HG03139 (cell line): ENCODE data around the gene ARHGEF33.

ENCODE experiments used
- ATAC-seq: cut with Tn5 transposase; IDR thresholded peaks from one replicate; pipeline ENCODE4 v1.9.1; 2021; ENCODE audit not compliant: unreplicated experiment

Gene ARHGEF33

GRCh38 chr2:39007875-39008504, 118.3 kb downstream of the ARHGEF33 start:
- ATAC-seq = no peak

- no peak for ATAC-seq
Observed at GRCh38 chr2:39008665-39009064, 119.0 kb downstream of the ARHGEF33 start.

- ATAC-seq = no peak
Observed at GRCh38 chr2:39013871-39014270, 124.2 kb downstream of the ARHGEF33 start.

- no peak for ATAC-seq
Observed at GRCh38 chr2:39015424-39015823, 125.7 kb downstream of the ARHGEF33 start.

- ATAC-seq = no peak
Observed at GRCh38 chr2:39017334-39017733, 127.7 kb downstream of the ARHGEF33 start.

GRCh38 chr2:39018638-39019037, 129.0 kb downstream of the ARHGEF33 start:
- no peak for ATAC-seq

DNA sequence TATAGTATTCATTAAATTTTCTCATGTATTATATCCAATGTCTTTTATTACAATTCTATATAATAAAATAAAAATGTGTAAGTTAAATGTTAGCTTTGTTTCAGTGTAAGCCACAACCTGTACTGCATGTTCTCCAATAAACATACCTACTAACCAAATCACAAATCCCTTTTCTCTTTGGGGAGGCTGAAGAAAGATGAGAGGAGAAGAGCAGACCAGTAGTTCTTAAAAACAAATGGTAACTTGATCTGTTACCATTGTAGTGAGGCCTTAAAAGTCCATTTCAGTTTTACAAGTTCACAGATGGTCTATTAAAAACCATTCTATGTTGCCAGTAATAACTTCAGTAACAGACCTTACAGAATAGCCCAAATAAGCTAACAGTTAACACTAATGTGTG, 130.7 kb downstream of the ARHGEF33 start:
- no peak for ATAC-seq

- ATAC-seq = no peak
Observed at GRCh38 chr2:39022642-39023235, 133.1 kb downstream of the ARHGEF33 start.

DNA sequence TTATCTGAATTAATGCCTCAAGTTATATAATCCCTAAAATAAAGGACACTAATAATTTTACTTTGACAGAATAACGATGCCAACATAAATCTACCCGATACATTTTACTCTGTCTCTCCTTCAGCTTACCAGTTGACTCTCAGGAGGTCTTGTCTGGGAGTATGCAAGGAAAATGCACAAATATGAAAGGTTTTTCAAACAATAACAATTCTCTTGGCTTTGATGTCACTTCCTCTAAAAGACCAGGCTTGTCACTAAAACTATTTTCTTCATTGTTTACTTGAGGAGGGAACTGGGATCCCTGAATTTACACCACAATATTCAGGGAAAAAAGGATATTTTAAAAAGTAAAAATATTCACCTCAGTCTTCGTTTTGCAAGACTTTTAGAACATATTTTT, 134.0 kb downstream of the ARHGEF33 start:
- ATAC-seq = no peak

GRCh38 chr2:39024833-39025232, 135.2 kb downstream of the ARHGEF33 start:
- no peak for ATAC-seq
